Measurements from ENCODE around the gene KIAA1755.

GRCh38 chr20:38266426-38266825 lies 5.9 kb upstream of the KIAA1755 start:
- no peak for TF ChIP-seq POLR2AphosphoS5 (IDR thresholded peaks at IDR 0.05)
- TF ChIP-seq CTCF (IDR thresholded peaks at IDR 0.05; ENCODE audit: poor library complexity, severe bottlenecking), result no peak
- TF ChIP-seq EP300 (conservative IDR thresholded peaks at IDR 0.05; ENCODE audit: poor library complexity, severe bottlenecking), result no peak
- no peak for TF ChIP-seq EZH2 (IDR thresholded peaks at IDR 0.05; ENCODE audit: borderline replicate concordance, insufficient read depth, low read length, poor library complexity, severe bottlenecking)
- TF ChIP-seq, protein P1, sequence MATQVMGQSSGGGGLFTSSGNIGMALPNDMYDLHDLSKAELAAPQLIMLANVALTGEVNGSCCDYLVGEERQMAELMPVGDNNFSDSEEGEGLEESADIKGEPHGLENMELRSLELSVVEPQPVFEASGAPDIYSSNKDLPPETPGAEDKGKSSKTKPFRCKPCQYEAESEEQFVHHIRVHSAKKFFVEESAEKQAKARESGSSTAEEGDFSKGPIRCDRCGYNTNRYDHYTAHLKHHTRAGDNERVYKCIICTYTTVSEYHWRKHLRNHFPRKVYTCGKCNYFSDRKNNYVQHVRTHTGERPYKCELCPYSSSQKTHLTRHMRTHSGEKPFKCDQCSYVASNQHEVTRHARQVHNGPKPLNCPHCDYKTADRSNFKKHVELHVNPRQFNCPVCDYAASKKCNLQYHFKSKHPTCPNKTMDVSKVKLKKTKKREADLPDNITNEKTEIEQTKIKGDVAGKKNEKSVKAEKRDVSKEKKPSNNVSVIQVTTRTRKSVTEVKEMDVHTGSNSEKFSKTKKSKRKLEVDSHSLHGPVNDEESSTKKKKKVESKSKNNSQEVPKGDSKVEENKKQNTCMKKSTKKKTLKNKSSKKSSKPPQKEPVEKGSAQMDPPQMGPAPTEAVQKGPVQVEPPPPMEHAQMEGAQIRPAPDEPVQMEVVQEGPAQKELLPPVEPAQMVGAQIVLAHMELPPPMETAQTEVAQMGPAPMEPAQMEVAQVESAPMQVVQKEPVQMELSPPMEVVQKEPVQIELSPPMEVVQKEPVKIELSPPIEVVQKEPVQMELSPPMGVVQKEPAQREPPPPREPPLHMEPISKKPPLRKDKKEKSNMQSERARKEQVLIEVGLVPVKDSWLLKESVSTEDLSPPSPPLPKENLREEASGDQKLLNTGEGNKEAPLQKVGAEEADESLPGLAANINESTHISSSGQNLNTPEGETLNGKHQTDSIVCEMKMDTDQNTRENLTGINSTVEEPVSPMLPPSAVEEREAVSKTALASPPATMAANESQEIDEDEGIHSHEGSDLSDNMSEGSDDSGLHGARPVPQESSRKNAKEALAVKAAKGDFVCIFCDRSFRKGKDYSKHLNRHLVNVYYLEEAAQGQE (IDR thresholded peaks at IDR 0.05; ENCODE audit: borderline replicate concordance), result no peak

All from neural cell (in vitro differentiated cells).